SJCRH30 (cell line): Measurements from ENCODE around the gene TRIM4. TPM values are rescaled to one million over a fixed set of nuclear protein-coding genes. Genes with fewer than 3 reads are reported as not detected.

Source experiments
- DNase-seq, 2 experiments: peaks; one replicate each; pipeline ENCODE4 v3.0.0-alpha.2; 2015 to 2020
- H3K27ac ChIP-seq: fragments of 250-450 bp; sonication (Bioruptor Pico); 2 replicates; pipeline ENCODE4 v1.5.1; 2020; ENCODE audit warnings: mild to moderate bottlenecking, moderate library complexity
- H3K27me3 ChIP-seq: fragments of 250-450 bp; sonication (Bioruptor Pico); 2 replicates; pipeline ENCODE4 v1.5.1; 2020; ENCODE audit warnings: mild to moderate bottlenecking, moderate library complexity
- H3K36me3 ChIP-seq: fragments of 250-450 bp; sonication (Bioruptor Pico); 2 replicates; pipeline ENCODE4 v1.5.1; 2020; ENCODE audit warnings: mild to moderate bottlenecking, moderate library complexity
- H3K4me1 ChIP-seq: fragments of 250-450 bp; sonication (Bioruptor Pico); 2 replicates; pipeline ENCODE4 v1.5.1; 2020; ENCODE audit warnings: mild to moderate bottlenecking, moderate library complexity
- H3K4me3 ChIP-seq: fragments of 250-450 bp; sonication (Bioruptor Pico); 2 replicates; pipeline ENCODE4 v1.5.1; 2020; ENCODE audit warnings: mild to moderate bottlenecking, moderate library complexity
- H3K9me3 ChIP-seq: fragments of 250-450 bp; sonication (Bioruptor Pico); replicated peaks from 2 replicates; pipeline ENCODE4 v1.5.1; 2020; ENCODE audit warnings: mild to moderate bottlenecking, moderate library complexity
- total RNA-seq: library from RNA; depleted of rRNA; stranded (reverse); fragments of >200 nt; shearing (Covaris generic); gene quantifications from 2 replicates; pipeline ENCODE4 v1.2.3, GENCODE V29; 2014

TRIM4 gene
- total RNA-seq, 1 experiment from 2014 or later: 18.5 TPM

GRCh38 chr7:99929730-99930053 lies 10.4 kb upstream of the TRIM4 start:
- Histone ChIP-seq H3K27me3 (peaks cover 21% of the 10 kb centered on the region), H3K4me3 (peak overlapping the region; percentile 50), H3K4me1 (no peaks in the 10 kb centered on the region), H3K27ac (no peak overlapping the region), H3K36me3 (no peaks in the 10 kb centered on the region), H3K9me3 (no peaks in the 10 kb centered on the region)
- DNase-seq: no peak

GRCh38 chr7:99928994-99929729 lies 9.8 kb upstream of the TRIM4 start, which contains the start of gene GJC3:
GJC3 (minus strand) TSS chr7:99929620; CDS start chr7:99929620, 0 bp downstream.
- DNase-seq: peak; percentile 47 to 65
- H3K4me1 ChIP-seq: no peaks in the 10 kb centered on the region
- H3K4me3 ChIP-seq: peak within 1 kb of the TSS; percentile 50
- peaks cover 21% of the 10 kb centered on the region for H3K27me3 ChIP-seq
- H3K9me3 ChIP-seq: no peaks in the 10 kb centered on the region
- H3K27ac ChIP-seq: no peak within 1 kb of the TSS
- no peaks in the 10 kb centered on the region for H3K36me3 ChIP-seq

- H3K36me3 ChIP-seq: no peaks in the 10 kb centered on the region
- H3K27ac ChIP-seq: no peak overlapping the region
- H3K27me3 ChIP-seq: peaks cover 21% of the 10 kb centered on the region
- H3K4me1 ChIP-seq: no peaks in the 10 kb centered on the region
- DNase-seq: no peak
- H3K4me3 ChIP-seq: no peak overlapping the region
- no peaks in the 10 kb centered on the region for H3K9me3 ChIP-seq
These were observed 8.9 kb upstream of the TRIM4 start for GRCh38 chr7:99928188-99928587.

- H3K27me3 ChIP-seq: peaks cover 20% of the 10 kb centered on the region
- H3K36me3 ChIP-seq: no peaks in the 10 kb centered on the region
- H3K4me1 ChIP-seq: no peaks in the 10 kb centered on the region
- no peak overlapping the region for H3K4me3 ChIP-seq
- no peaks in the 10 kb centered on the region for H3K9me3 ChIP-seq
- no peak for DNase-seq
- no peak overlapping the region for H3K27ac ChIP-seq
These were observed 8.2 kb upstream of the TRIM4 start for GRCh38 chr7:99927536-99927935.

- no peak overlapping the region for H3K27ac ChIP-seq
- no peaks in the 10 kb centered on the region for H3K4me1 ChIP-seq
- peaks cover 16% of the 10 kb centered on the region for H3K27me3 ChIP-seq
- no peak overlapping the region for H3K4me3 ChIP-seq
- no peaks in the 10 kb centered on the region for H3K36me3 ChIP-seq
- no peaks in the 10 kb centered on the region for H3K9me3 ChIP-seq
- DNase-seq: no peak
These were observed 7.0 kb upstream of the TRIM4 start for GRCh38 chr7:99926321-99926720.

DNA sequence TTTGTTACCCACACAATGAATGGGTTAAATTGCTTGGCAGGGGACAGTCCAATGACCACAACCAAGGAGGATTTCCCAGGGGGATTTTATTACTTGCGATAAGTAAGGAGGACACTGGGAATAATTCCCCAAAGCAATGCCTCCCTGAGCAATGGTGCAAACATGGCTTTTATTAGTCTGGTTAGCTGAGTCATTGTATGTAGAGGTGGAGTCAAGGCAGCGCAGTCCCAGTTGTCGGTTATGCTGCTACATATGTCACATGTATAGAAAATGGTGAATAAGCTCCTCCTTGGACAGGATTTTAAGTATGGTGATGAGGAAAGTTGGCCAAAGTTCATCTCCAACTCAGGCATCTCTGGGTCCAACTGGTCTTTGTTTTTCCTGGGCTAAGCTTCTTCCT lies 3.9 kb upstream of the TRIM4 start:
- Histone ChIP-seq H3K4me1 (peaks cover 2% of the 10 kb centered on the region; the same call in 1 of the 2 replicates), H3K36me3 (no peaks in the 10 kb centered on the region), H3K4me3 (no peak overlapping the region), H3K27ac (no peak overlapping the region), H3K9me3 (0 out of 2 replicates have a peak, but pooled peaks cover 3% of the 10 kb centered on the region), H3K27me3 (peaks cover 9% of the 10 kb centered on the region; the same call in 1 of the 2 replicates)
- DNase-seq: no peak

- peaks cover 7% of the 10 kb centered on the region; the same call in 1 of the 2 replicates for H3K4me1 ChIP-seq
- H3K9me3 ChIP-seq: 0 out of 2 replicates have a peak, but pooled peaks cover 3% of the 10 kb centered on the region
- peak overlapping the region; percentile 74 for H3K4me3 ChIP-seq
- peaks cover 8% of the 10 kb centered on the region for H3K36me3 ChIP-seq
- no peak overlapping the region; the same call in 1 of the 2 replicates for H3K27ac ChIP-seq
- H3K27me3 ChIP-seq: no peaks in the 10 kb centered on the region
- peak in 1 of 2 experiments; percentile 18 for DNase-seq
These were observed 819 bp upstream of the TRIM4 start for GRCh38 chr7:99920149-99920548.

- H3K9me3 ChIP-seq: 0 out of 2 replicates have a peak, but pooled peaks cover 3% of the 10 kb centered on the region
- no peaks in the 10 kb centered on the region for H3K27me3 ChIP-seq
- H3K27ac ChIP-seq: peak overlapping the region; percentile 63
- peak overlapping the region; percentile 74 for H3K4me3 ChIP-seq
- peaks cover 7% of the 10 kb centered on the region; the same call in 1 of the 2 replicates for H3K4me1 ChIP-seq
- peaks cover 8% of the 10 kb centered on the region for H3K36me3 ChIP-seq
- DNase-seq: no peak
These were observed 433 bp upstream of the TRIM4 start for GRCh38 chr7:99919814-99920112.

DNA sequence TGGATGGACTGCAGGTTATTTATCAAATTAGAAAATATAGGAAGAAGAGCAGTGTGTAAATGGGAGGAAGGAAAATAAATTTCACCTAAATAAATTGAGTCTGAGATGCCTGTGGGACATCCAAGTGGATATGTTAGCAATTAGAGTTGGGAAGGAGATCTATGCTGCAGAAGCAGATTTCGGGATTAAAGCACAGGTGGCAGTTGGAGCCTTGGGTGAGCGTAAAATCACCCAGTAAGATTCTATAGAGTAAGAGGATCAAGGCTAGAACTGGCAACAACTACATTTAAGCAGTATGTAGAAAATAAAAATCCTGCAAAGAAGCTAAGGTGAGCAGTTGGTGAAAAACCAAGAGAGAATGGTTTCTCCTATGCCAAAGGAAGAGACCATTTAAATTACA lies 8.4 kb downstream of the TRIM4 start:
- Histone ChIP-seq H3K4me3 (no peak overlapping the region), H3K4me1 (no peaks in the 10 kb centered on the region), H3K27ac (no peak overlapping the region), H3K9me3 (no peaks in the 10 kb centered on the region), H3K27me3 (no peaks in the 10 kb centered on the region), H3K36me3 (peaks cover 44% of the 10 kb centered on the region)
- no peak for DNase-seq

- Histone ChIP-seq H3K4me1 (peaks cover 1% of the 10 kb centered on the region; the same call in 1 of the 2 replicates), H3K9me3 (no peaks in the 10 kb centered on the region), H3K27ac (no peak overlapping the region), H3K4me3 (no peak overlapping the region), H3K36me3 (peaks cover 61% of the 10 kb centered on the region), H3K27me3 (no peaks in the 10 kb centered on the region)
- DNase-seq: no peak
These were observed 17.7 kb downstream of the TRIM4 start for GRCh38 chr7:99901581-99901980.

DNA sequence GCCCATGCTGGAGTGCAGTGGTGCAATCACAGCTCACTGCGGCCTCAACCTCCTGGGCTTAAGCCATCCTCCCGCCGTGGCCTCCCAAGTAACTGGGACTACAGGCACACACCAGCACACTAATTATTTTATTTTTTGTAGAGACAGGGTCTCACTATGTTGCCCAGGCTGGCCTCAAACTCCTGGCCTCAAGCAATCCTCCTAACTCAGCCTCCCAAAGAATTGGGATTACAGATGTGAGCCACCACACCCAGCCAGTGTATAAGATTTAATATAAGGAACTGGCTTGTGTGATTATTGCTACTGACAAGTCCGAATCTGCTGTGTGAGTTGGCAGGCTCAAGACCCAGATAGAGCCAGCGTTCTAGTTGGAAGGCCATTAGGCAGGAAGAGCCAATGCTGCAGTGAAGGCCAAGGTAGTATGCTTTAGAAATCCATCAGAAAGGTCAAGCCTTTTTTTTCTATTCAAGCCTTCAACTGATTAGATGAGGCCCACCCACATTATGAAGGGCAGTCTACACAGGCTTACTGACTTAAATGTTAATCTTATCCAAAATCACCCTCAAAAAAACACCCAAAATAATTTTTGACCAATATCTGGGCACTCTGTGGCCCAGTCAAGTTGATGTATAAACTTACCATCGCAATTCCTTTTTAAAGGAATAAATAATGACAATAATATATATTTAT lies 19.4 kb downstream of the TRIM4 start:
- no peaks in the 10 kb centered on the region for H3K9me3 ChIP-seq
- H3K4me1 ChIP-seq: peaks cover 6% of the 10 kb centered on the region; the same call in 1 of the 2 replicates
- no peaks in the 10 kb centered on the region for H3K27me3 ChIP-seq
- no peak overlapping the region for H3K4me3 ChIP-seq
- no peak overlapping the region for H3K27ac ChIP-seq
- peaks cover 53% of the 10 kb centered on the region for H3K36me3 ChIP-seq
- no peak for DNase-seq

DNA sequence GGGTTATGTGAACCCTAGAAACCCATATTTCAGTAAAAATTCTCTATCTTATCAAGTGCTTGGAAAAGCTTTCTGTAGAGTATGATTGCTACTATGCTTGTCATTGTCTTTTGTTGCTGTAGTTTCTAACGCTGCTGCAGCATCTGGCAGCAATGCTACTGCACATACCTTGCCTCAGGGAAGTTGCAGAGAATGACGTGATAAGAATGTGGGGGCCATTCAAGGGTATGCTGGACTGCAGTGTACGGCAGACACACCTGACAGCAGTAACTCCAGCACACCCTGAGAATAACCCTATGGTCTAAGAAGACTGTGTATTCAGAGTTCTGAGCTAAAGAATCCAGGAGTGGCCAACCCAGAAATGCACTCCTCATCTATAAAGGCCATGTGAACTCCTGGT lies 20.5 kb downstream of the TRIM4 start:
- H3K4me1 ChIP-seq: peaks cover 6% of the 10 kb centered on the region; the same call in 1 of the 2 replicates
- no peaks in the 10 kb centered on the region for H3K27me3 ChIP-seq
- no peak for DNase-seq
- H3K36me3 ChIP-seq: peaks cover 41% of the 10 kb centered on the region
- H3K9me3 ChIP-seq: no peaks in the 10 kb centered on the region
- no peak overlapping the region for H3K27ac ChIP-seq
- no peak overlapping the region for H3K4me3 ChIP-seq

GRCh38 chr7:99898023-99898357 lies 21.3 kb downstream of the TRIM4 start:
- Histone ChIP-seq H3K27me3 (no peaks in the 10 kb centered on the region), H3K9me3 (no peaks in the 10 kb centered on the region), H3K4me1 (peaks cover 6% of the 10 kb centered on the region; the same call in 1 of the 2 replicates), H3K36me3 (peaks cover 33% of the 10 kb centered on the region), H3K4me3 (no peak overlapping the region), H3K27ac (no peak overlapping the region)
- DNase-seq: no peak

DNA sequence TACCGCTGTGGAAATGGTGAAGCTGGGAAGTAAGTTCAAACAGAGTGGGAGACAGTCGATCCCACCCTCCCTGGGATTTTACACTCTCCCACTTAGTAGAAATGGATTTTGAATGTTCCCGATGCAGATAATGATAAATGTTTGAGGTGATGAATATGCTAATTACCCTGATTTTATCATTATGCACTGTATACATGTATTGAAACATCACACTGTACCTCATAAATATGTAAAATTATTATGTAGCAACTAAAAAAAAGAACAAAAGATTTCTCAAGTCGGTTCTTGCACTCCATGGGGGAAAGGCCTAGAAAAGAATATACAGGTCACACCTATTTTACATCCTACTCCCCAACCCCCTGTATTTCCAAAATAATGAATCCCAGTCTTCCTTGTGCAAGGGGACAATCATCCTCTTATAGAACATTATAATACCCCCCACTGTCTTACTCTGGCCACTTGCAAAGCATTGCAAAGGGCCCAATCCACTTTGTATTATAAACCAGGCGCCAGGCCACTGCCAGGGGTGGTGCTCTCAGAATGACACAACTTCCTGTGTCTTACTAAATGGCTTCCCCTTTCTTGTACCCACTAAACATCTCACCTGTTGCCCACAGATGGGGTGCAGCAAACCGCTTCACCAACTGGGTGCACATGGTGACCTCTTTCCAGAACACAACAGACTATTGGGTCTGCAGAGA lies 21.9 kb downstream of the TRIM4 start:
- Histone ChIP-seq H3K27ac (no peak overlapping the region), H3K4me1 (peaks cover 6% of the 10 kb centered on the region; the same call in 1 of the 2 replicates), H3K4me3 (no peak overlapping the region), H3K9me3 (no peaks in the 10 kb centered on the region), H3K36me3 (peaks cover 29% of the 10 kb centered on the region), H3K27me3 (no peaks in the 10 kb centered on the region)
- DNase-seq: no peak

DNA sequence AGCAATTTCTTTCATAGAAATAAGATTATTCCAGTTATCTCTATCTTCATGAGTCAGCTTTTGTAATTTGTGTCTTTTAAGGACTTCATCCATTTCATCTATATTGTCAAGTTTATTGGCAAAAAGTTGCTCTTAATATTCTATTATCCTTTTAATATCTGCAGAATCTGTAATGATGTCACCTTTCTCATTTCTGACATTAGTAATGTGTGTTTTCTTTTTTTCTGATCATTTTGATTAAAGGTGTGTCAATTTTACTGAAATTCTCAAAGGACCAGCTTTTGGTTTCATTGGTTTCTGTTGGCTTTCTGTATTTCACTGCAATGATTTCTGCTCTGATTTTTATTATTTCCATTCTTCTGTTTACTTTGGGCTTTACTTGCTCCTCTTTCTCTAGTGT lies 24.6 kb downstream of the TRIM4 start:
- H3K27ac ChIP-seq: no peak overlapping the region
- no peaks in the 10 kb centered on the region for H3K9me3 ChIP-seq
- H3K27me3 ChIP-seq: no peaks in the 10 kb centered on the region
- peaks cover 2% of the 10 kb centered on the region; the same call in 1 of the 2 replicates for H3K36me3 ChIP-seq
- H3K4me1 ChIP-seq: peaks cover 6% of the 10 kb centered on the region; the same call in 1 of the 2 replicates
- DNase-seq: no peak
- H3K4me3 ChIP-seq: no peak overlapping the region
